Rectal smooth muscle tissue (tissue), 1 donor: ENCODE results near the gene FBXO48.

Experiments used
- H3K27ac ChIP-seq: one replicate; pipeline ENCODE4 v1.7.0; 2013; ENCODE audit warnings: low read depth, low read length, inconsistent platforms
- H3K27me3 ChIP-seq: one replicate; pipeline ENCODE4 v1.7.0; 2013; ENCODE audit warnings: low read length; ENCODE audit not compliant: control insufficient read depth, insufficient read depth
- H3K36me3 ChIP-seq: one replicate; pipeline ENCODE4 v1.7.0; 2013; ENCODE audit warnings: low read length; ENCODE audit not compliant: control insufficient read depth, insufficient read depth
- H3K4me1 ChIP-seq: one replicate; pipeline ENCODE4 v1.7.0; 2013; ENCODE audit warnings: low read length; ENCODE audit not compliant: control insufficient read depth, insufficient read depth
- H3K4me3 ChIP-seq: one replicate; pipeline ENCODE4 v1.7.0; 2013; ENCODE audit warnings: low read length
- H3K9ac ChIP-seq: one replicate; pipeline ENCODE4 v1.7.0; 2013; ENCODE audit warnings: low read length

The FBXO48 gene

GRCh38 chr2:68428126-68428525, 39.0 kb downstream of the FBXO48 start:
- no peaks in the 10 kb centered on the region for H3K27me3 ChIP-seq
- H3K27ac ChIP-seq = no peak overlapping the region
- no peak overlapping the region for H3K4me3 ChIP-seq
- no peaks in the 10 kb centered on the region for H3K4me1 ChIP-seq
- H3K36me3 ChIP-seq = no peaks in the 10 kb centered on the region
- H3K9ac ChIP-seq = no peak overlapping the region

- no peaks in the 10 kb centered on the region for H3K4me1 ChIP-seq
- no peaks in the 10 kb centered on the region for H3K36me3 ChIP-seq
- no peaks in the 10 kb centered on the region for H3K27me3 ChIP-seq
- H3K4me3 ChIP-seq = no peak overlapping the region
- no peak overlapping the region for H3K27ac ChIP-seq
- H3K9ac ChIP-seq = no peak overlapping the region
Observed at GRCh38 chr2:68426848-68427579, 40.1 kb downstream of the FBXO48 start.

GRCh38 chr2:68426446-68426845, 40.6 kb downstream of the FBXO48 start:
- Histone ChIP-seq H3K36me3 (no peaks in the 10 kb centered on the region), H3K27me3 (no peaks in the 10 kb centered on the region), H3K4me1 (no peaks in the 10 kb centered on the region), H3K27ac (no peak overlapping the region), H3K9ac (no peak overlapping the region), H3K4me3 (no peak overlapping the region)

GRCh38 chr2:68425503-68425902, 41.6 kb downstream of the FBXO48 start:
- H3K27ac ChIP-seq = no peak overlapping the region
- H3K9ac ChIP-seq = no peak overlapping the region
- no peak overlapping the region for H3K4me3 ChIP-seq
- H3K36me3 ChIP-seq = no peaks in the 10 kb centered on the region
- H3K4me1 ChIP-seq = no peaks in the 10 kb centered on the region
- no peaks in the 10 kb centered on the region for H3K27me3 ChIP-seq

GRCh38 chr2:68423966-68424650, 43.0 kb downstream of the FBXO48 start:
- Histone ChIP-seq H3K9ac (no peak overlapping the region), H3K27ac (no peak overlapping the region), H3K4me3 (no peak overlapping the region), H3K36me3 (no peaks in the 10 kb centered on the region), H3K27me3 (no peaks in the 10 kb centered on the region), H3K4me1 (no peaks in the 10 kb centered on the region)

GRCh38 chr2:68420254-68420910, 46.7 kb downstream of the FBXO48 start:
- Histone ChIP-seq H3K36me3 (no peaks in the 10 kb centered on the region), H3K27me3 (no peaks in the 10 kb centered on the region), H3K27ac (no peak overlapping the region), H3K4me3 (no peak overlapping the region), H3K4me1 (no peaks in the 10 kb centered on the region), H3K9ac (no peak overlapping the region)

GRCh38 chr2:68418855-68419254, 48.2 kb downstream of the FBXO48 start:
- H3K4me3 ChIP-seq = no peak overlapping the region
- H3K27ac ChIP-seq = no peak overlapping the region
- H3K27me3 ChIP-seq = no peaks in the 10 kb centered on the region
- no peak overlapping the region for H3K9ac ChIP-seq
- no peaks in the 10 kb centered on the region for H3K4me1 ChIP-seq
- no peaks in the 10 kb centered on the region for H3K36me3 ChIP-seq

- Histone ChIP-seq H3K36me3 (no peaks in the 10 kb centered on the region), H3K27me3 (no peaks in the 10 kb centered on the region), H3K4me1 (no peaks in the 10 kb centered on the region), H3K27ac (no peak overlapping the region), H3K4me3 (no peak overlapping the region), H3K9ac (no peak overlapping the region)
Observed at GRCh38 chr2:68418419-68418818, 48.7 kb downstream of the FBXO48 start.

GRCh38 chr2:68417926-68418325, 49.2 kb downstream of the FBXO48 start:
- H3K36me3 ChIP-seq = no peaks in the 10 kb centered on the region
- H3K4me3 ChIP-seq = no peak overlapping the region
- no peak overlapping the region for H3K27ac ChIP-seq
- H3K4me1 ChIP-seq = no peaks in the 10 kb centered on the region
- no peak overlapping the region for H3K9ac ChIP-seq
- H3K27me3 ChIP-seq = no peaks in the 10 kb centered on the region

GRCh38 chr2:68416081-68416675, 50.9 kb downstream of the FBXO48 start:
- Histone ChIP-seq H3K4me1 (no peaks in the 10 kb centered on the region), H3K9ac (no peak overlapping the region), H3K27ac (no peak overlapping the region), H3K4me3 (no peak overlapping the region), H3K27me3 (no peaks in the 10 kb centered on the region), H3K36me3 (no peaks in the 10 kb centered on the region)

GRCh38 chr2:68415521-68415920, 51.6 kb downstream of the FBXO48 start:
- H3K4me3 ChIP-seq = no peak overlapping the region
- no peaks in the 10 kb centered on the region for H3K27me3 ChIP-seq
- no peak overlapping the region for H3K27ac ChIP-seq
- no peaks in the 10 kb centered on the region for H3K36me3 ChIP-seq
- H3K4me1 ChIP-seq = no peaks in the 10 kb centered on the region
- no peak overlapping the region for H3K9ac ChIP-seq

GRCh38 chr2:68414876-68415275, 52.2 kb downstream of the FBXO48 start:
- Histone ChIP-seq H3K4me1 (no peaks in the 10 kb centered on the region), H3K27me3 (no peaks in the 10 kb centered on the region), H3K4me3 (no peak overlapping the region), H3K9ac (no peak overlapping the region), H3K36me3 (no peaks in the 10 kb centered on the region), H3K27ac (no peak overlapping the region)
